Endothelial cell of umbilical vein (primary cell): Measurements from ENCODE around the gene ATP2B2.

Source experiments
- CTCF ChIP-seq, 2 donors: IDR thresholded peaks; 1 replicate in 1 of 2; 2 replicates in 1 of 2; pipeline ENCODE4 v1.5.1; 2011; ENCODE audit warnings: low read length in 2 of 2, mild to moderate bottlenecking in 2 of 2, moderate library complexity in 2 of 2, control low read depth in 1 of 2, inconsistent platforms in 1 of 2, low read depth in 1 of 2; ENCODE audit not compliant: insufficient read depth in 1 of 2; ENCODE audit errors: extremely low read depth in 1 of 2
- EZH2 ChIP-seq: IDR thresholded peaks from 2 replicates; pipeline ENCODE4 v1.6.1; 2012; ENCODE audit warnings: borderline replicate concordance, low read depth, mild to moderate bottlenecking, moderate library complexity, low read length, inconsistent platforms; ENCODE audit not compliant: severe bottlenecking
- POLR2AphosphoS5 ChIP-seq: IDR thresholded peaks from 2 replicates; pipeline ENCODE4 v1.6.1; 2012; ENCODE audit warnings: low read depth, mild to moderate bottlenecking, control low read depth, low read length, moderate library complexity; ENCODE audit not compliant: insufficient read depth

- TF ChIP-seq EZH2 (no peak), POLR2AphosphoS5 (no peak), CTCF (IDR thresholded peaks at IDR 0.05; ENCODE audit: extremely low read depth in 1 of 2, insufficient read depth in 1 of 2, low read depth in 1 of 2, low read length in 2 of 2) (no peak)
These were observed 47.2 kb upstream of the ATP2B2 start for GRCh38 chr3:10552631-10552943.
